Smooth muscle cell (in vitro differentiated cells): ENCODE data around the gene ATG10. TPM values are rescaled to one million over a fixed set of nuclear protein-coding genes. Genes with fewer than 3 reads are reported as not detected.

Experiments used
- DNase-seq: peaks from one replicate; lab custom pipeline; 2025; ENCODE audit not compliant: unreplicated experiment; lab: John Stamatoyannopoulos, UW
- H2AFZ ChIP-seq: fragments of 200-600 bp; sonication (generic); 2 replicates; pipeline ENCODE4 v1.6.0; 2016; ENCODE audit warnings: antibody characterized with exemption, low read depth, mild to moderate bottlenecking
- H3F3A ChIP-seq: fragments of 200-600 bp; sonication (generic); 2 replicates; pipeline ENCODE4 v1.6.0; 2017; ENCODE audit warnings: antibody characterized with exemption, low read depth
- H3K27ac ChIP-seq: fragments of 200-600 bp; sonication (generic); 2 replicates; pipeline ENCODE4 v1.5.1; 2016; ENCODE audit warnings: low read depth, mild to moderate bottlenecking
- H3K27me3 ChIP-seq: fragments of 200-600 bp; sonication (generic); 2 replicates; pipeline ENCODE4 v1.6.1; 2016; ENCODE audit warnings: low read depth, mild to moderate bottlenecking
- H3K36me3 ChIP-seq: fragments of 200-600 bp; sonication (generic); 2 replicates; pipeline ENCODE4 v1.5.1; 2016; ENCODE audit warnings: low read depth
- H3K4me1 ChIP-seq: fragments of 200-600 bp; sonication (generic); 2 replicates; pipeline ENCODE4 v1.5.1; 2016; ENCODE audit warnings: low read depth
- H3K4me2 ChIP-seq: fragments of 200-600 bp; sonication (generic); 2 replicates; pipeline ENCODE4 v1.6.0; 2016; ENCODE audit warnings: mild to moderate bottlenecking
- H3K4me3 ChIP-seq: fragments of 200-600 bp; sonication (generic); 2 replicates; pipeline ENCODE4 v1.5.1; 2016; ENCODE audit warnings: mild to moderate bottlenecking
- H3K79me2 ChIP-seq: fragments of 200-600 bp; sonication (generic); 2 replicates; pipeline ENCODE4 v1.6.0; 2016; ENCODE audit warnings: low read depth, mild to moderate bottlenecking
- H3K9ac ChIP-seq: fragments of 200-600 bp; sonication (generic); 2 replicates; pipeline ENCODE4 v1.6.0; 2016; ENCODE audit warnings: low read depth
- H3K9me3 ChIP-seq: fragments of 200-600 bp; sonication (generic); replicated peaks from 2 replicates; pipeline ENCODE4 v1.5.1; 2016; ENCODE audit warnings: low read depth
- H4K20me1 ChIP-seq: fragments of 200-600 bp; sonication (generic); 2 replicates; pipeline ENCODE4 v1.6.0; 2016; ENCODE audit warnings: low read depth
- WGBS: methylation state at CpG from one replicate; pipeline ENCODE4 v1.1.7; 2016; ENCODE audit warnings: low lambda C conversion rate; 5-methylcytosine and 5-hydroxymethylcytosine counted together
- polyA plus RNA-seq: library from polyadenylated mRNA; unstranded; fragments of >200 nt; fragmentation: Nextera tagmentation; extraction: Ambion mirVana; gene quantifications from 2 replicates; pipeline ENCODE4 v1.2.1, GENCODE V29; 2016
- total RNA-seq: library from RNA; depleted of rRNA; stranded (reverse); fragments of >200 nt; gene quantifications from 2 replicates; pipeline ENCODE4 v1.2.3, GENCODE V29; 2014
- TF ChIP-seq, protein P1 (sequence below): fragments of 200-600 bp; sonication (generic); IDR thresholded peaks from 2 replicates; pipeline ENCODE4 v1.5.1; 2017; ENCODE audit warnings: borderline replicate concordance, mild to moderate bottlenecking, antibody characterized with exemption; ENCODE audit not compliant: insufficient read depth, poor library complexity, severe bottlenecking

Gene ATG10
- total and polyA plus RNA-seq, 2 experiments from 2014 or later = 7.2 to 12.5 TPM

DNA sequence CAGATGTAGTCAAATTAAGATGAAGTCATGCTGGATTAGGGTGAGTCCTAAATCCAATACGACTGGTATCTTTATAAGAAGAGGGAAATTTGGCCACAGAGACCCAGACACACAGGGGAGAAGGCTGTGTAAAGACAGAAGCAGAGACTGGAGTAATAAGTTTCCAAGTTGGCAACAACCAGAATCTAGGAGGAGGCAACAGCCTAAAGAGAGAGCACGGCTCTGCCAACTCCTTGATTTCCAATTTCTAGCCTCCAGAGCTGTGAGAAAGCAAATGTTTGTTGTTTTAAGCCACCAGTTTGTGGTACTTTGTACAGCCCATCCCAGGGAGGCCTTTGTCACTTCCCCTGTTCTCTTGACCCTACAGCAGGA, 74.4 kb downstream of the ATG10 start:
- DNase-seq = no peak
- Histone ChIP-seq H3K9ac (no peak overlapping the region), H3K9me3 (no peaks in the 10 kb centered on the region), H3K4me3 (no peak overlapping the region), H3K4me1 (peaks cover 11% of the 10 kb centered on the region), H2AFZ (no peak overlapping the region), H3K36me3 (no peaks in the 10 kb centered on the region), H3K27ac (no peak overlapping the region), H3K27me3 (no peaks in the 10 kb centered on the region), H3K4me2 (no peak overlapping the region), H3F3A (no peaks in the 10 kb centered on the region), H3K79me2 (no peaks in the 10 kb centered on the region), H4K20me1 (no peaks in the 10 kb centered on the region)
- TF ChIP-seq, protein P1, sequence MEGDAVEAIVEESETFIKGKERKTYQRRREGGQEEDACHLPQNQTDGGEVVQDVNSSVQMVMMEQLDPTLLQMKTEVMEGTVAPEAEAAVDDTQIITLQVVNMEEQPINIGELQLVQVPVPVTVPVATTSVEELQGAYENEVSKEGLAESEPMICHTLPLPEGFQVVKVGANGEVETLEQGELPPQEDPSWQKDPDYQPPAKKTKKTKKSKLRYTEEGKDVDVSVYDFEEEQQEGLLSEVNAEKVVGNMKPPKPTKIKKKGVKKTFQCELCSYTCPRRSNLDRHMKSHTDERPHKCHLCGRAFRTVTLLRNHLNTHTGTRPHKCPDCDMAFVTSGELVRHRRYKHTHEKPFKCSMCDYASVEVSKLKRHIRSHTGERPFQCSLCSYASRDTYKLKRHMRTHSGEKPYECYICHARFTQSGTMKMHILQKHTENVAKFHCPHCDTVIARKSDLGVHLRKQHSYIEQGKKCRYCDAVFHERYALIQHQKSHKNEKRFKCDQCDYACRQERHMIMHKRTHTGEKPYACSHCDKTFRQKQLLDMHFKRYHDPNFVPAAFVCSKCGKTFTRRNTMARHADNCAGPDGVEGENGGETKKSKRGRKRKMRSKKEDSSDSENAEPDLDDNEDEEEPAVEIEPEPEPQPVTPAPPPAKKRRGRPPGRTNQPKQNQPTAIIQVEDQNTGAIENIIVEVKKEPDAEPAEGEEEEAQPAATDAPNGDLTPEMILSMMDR = no peak
- 85% methylated on average over 2 of the region's 2 CpGs for WGBS

DNA sequence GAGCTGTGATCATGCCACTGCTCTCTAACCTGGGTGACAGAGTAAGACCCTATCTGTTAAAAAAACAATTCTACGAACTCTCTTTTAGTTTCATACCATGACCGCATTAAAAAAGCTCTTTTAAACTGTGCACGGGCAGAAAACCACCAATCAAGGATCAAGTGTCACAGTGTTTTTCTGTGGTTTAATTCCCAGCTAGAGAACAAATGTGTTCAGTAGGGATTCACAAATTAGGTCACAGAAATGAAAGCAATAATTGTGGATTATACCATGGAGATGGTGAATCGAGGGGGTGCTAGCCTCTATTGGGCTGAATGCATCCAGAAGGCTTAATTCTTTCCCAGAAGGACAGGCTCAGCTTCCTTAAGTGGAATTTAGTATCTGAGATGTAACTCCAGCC, 79.1 kb downstream of the ATG10 start:
- no peaks in the 10 kb centered on the region for H3K79me2 ChIP-seq
- no peak overlapping the region for H3K27ac ChIP-seq
- H4K20me1 ChIP-seq = no peaks in the 10 kb centered on the region
- H3K4me3 ChIP-seq = no peak overlapping the region
- TF ChIP-seq, protein P1 = no peak
- peaks cover 8% of the 10 kb centered on the region for H3K4me1 ChIP-seq
- H2AFZ ChIP-seq = no peak overlapping the region
- no peaks in the 10 kb centered on the region for H3K36me3 ChIP-seq
- H3K4me2 ChIP-seq = no peak overlapping the region
- no peak for DNase-seq
- H3K27me3 ChIP-seq = no peaks in the 10 kb centered on the region
- WGBS = 93% methylated on average over 4 of the region's 4 CpGs
- no peak overlapping the region for H3K9ac ChIP-seq
- H3F3A ChIP-seq = no peaks in the 10 kb centered on the region
- no peaks in the 10 kb centered on the region for H3K9me3 ChIP-seq

GRCh38 chr5:82054004-82054710, 82.3 kb downstream of the ATG10 start:
- Histone ChIP-seq H2AFZ (no peak overlapping the region), H3K9me3 (no peaks in the 10 kb centered on the region), H3K36me3 (no peaks in the 10 kb centered on the region), H3K27me3 (no peaks in the 10 kb centered on the region), H3K4me1 (no peaks in the 10 kb centered on the region), H3K4me3 (no peak overlapping the region), H3K4me2 (no peak overlapping the region), H3F3A (no peaks in the 10 kb centered on the region), H4K20me1 (no peaks in the 10 kb centered on the region), H3K9ac (no peak overlapping the region), H3K79me2 (no peaks in the 10 kb centered on the region), H3K27ac (no peak overlapping the region)
- TF ChIP-seq, protein P1 = no peak
- 81% methylated on average over 3 of the region's 3 CpGs for WGBS
- DNase-seq = no peak

- no peaks in the 10 kb centered on the region for H3K4me1 ChIP-seq
- no peaks in the 10 kb centered on the region for H4K20me1 ChIP-seq
- H3K79me2 ChIP-seq = no peaks in the 10 kb centered on the region
- H3K27me3 ChIP-seq = no peaks in the 10 kb centered on the region
- H3K27ac ChIP-seq = no peak overlapping the region
- H3K9ac ChIP-seq = no peak overlapping the region
- TF ChIP-seq, protein P1 = no peak
- H3K4me2 ChIP-seq = no peak overlapping the region
- no peaks in the 10 kb centered on the region for H3K9me3 ChIP-seq
- no peaks in the 10 kb centered on the region for H3K36me3 ChIP-seq
- no peak overlapping the region for H3K4me3 ChIP-seq
- no peaks in the 10 kb centered on the region for H3F3A ChIP-seq
- DNase-seq = no peak
- no peak overlapping the region for H2AFZ ChIP-seq
Measured at GRCh38 chr5:82057051-82057450, 85.2 kb downstream of the ATG10 start.
